Measurements from ENCODE around the gene TUBAL3.
"Not testable (repeated sequence)": the region's sequence is repeated elsewhere in the genome, so short reads cannot be mapped to it uniquely, and the experiment has no call there.

Gene TUBAL3

GRCh38 chr10:5419466-5420094 lies 15.0 kb upstream of the TUBAL3 start:
- DNase-seq, result no peak

DNA sequence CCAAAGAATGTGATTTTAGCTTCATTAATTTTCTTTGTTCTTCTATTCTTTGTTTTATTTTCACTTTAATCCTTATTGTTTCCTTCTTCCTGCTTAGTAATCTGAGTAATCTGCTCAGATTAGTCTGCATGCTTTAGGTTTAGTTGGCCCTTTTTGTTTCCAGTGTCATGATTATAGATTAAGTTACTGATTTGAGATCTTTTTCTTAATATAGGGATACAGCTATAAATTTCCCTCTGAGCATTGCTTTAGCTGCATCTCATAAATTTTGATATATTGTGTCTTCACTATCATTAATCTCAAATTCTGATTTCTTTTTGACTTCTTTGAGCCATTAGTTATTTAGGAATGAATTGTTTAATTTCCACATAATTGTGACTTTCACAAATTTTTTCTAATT lies 14.0 kb upstream of the TUBAL3 start:
- no peak for DNase-seq

- DNase-seq, result no peak
Observed at GRCh38 chr10:5416981-5417380, 12.4 kb upstream of the TUBAL3 start.

DNA sequence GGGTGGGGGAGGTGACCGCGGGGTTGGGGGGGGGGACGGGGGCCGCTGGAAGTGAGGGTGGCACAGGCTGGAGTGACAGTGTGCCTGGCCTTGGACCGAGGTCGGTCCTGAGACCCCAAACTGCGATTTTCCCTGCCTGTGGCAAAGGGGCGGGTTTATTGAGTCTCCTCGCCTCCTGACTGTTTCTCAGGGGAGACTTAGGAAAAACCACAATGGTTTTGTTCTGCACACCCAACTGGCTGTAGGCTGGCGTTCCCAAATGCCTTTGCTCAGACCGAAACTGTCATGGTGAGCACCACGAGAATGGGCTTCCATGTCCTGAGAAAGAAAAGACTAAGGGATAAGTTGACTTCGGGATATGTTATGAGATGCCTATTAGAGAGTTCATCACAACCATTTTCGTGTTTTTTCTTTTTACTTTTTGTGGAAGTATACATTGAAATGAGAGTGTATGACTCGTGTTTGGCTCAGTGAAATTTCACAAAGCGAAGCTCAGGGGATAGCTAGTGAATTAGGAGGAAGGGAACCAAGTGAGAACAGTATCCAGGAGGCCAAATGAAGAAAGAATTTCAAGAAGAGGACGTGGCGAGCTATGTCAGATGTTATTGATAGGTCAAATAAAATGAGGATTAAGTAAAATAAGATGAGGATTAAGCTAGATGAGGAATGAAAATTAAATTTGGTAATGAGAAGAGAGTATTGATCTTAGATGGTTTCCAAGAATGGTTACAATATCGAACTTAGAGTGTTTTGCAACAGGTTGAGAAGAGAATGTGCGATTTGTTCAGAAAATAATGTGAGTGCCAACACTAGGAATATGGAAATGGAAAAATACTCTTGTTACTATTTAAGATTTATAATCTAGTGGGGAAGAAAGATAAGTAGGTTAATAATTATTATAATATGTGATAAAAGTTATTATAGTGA lies 8.6 kb upstream of the TUBAL3 start:
- DNase-seq, result no peak

- DNase-seq, result peak; percentile 77
Observed at GRCh38 chr10:5412277-5412941, 7.8 kb upstream of the TUBAL3 start, which contains the start of gene NET1. Gene NET1 (plus strand): TSS chr10:5412557. CDS start chr10:5412693, 136 bp downstream.

GRCh38 chr10:5411941-5412276 lies 7.3 kb upstream of the TUBAL3 start:
- no peak for DNase-seq

DNA sequence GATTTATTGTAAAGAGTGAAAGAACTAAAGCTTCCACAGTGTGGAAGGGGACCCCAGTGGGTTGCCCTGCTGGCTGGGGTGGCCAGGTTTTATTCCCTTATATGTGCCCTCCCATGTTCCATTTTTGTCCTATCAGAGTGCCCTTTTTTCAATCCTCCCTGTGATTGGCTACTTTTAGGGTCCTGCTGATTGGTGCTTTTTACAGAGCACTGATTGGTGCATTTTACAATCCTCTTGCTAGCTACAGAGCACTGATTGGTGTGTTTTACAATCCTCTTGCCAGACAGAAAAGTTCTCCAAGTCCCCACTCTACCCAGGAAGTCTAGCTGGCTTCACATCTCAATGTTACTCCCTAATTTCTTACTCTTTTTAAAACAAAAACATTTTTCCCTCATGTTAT lies 6.2 kb upstream of the TUBAL3 start:
- DNase-seq, result not testable (repeated sequence)

DNA sequence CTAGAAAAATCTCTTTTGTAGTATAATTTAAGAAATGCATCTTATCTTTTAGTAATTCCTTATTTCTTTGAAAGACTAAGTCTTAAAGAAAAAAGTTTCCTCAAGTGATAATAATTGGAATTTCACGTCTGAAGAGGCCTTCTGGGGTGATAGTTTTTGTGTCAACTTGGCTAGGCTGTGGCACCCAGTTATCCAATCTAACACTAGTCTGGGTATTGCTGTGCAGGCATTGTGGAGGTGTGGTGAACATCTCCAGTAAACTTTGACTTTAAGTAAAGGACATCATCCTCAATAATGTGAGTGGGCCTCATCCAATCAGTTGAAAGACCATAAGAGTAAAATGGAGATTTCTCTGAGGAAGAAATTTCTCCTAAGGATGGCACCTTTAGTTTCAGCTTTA lies 2.3 kb upstream of the TUBAL3 start:
- no peak for DNase-seq

DNA sequence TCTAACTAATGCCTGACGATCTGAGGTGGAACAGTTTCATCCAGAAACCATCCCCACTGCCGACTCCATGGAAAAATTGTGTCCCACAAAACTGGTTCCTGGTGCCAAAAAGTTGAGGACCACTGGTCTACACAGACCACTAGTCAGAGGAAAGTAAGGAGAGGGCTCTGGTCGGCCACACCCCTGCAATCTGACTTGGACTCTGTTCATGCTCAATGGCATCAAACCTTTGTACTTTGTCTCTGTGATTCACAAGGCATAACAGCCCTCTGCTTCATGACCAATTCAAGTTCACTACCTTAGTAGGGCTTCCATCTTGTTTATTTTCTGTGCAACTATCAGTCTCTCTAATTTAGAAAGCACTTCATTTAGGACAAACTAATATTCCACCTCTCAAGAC lies 1.8 kb downstream of the TUBAL3 start:
- DNase-seq, result no peak

DNA sequence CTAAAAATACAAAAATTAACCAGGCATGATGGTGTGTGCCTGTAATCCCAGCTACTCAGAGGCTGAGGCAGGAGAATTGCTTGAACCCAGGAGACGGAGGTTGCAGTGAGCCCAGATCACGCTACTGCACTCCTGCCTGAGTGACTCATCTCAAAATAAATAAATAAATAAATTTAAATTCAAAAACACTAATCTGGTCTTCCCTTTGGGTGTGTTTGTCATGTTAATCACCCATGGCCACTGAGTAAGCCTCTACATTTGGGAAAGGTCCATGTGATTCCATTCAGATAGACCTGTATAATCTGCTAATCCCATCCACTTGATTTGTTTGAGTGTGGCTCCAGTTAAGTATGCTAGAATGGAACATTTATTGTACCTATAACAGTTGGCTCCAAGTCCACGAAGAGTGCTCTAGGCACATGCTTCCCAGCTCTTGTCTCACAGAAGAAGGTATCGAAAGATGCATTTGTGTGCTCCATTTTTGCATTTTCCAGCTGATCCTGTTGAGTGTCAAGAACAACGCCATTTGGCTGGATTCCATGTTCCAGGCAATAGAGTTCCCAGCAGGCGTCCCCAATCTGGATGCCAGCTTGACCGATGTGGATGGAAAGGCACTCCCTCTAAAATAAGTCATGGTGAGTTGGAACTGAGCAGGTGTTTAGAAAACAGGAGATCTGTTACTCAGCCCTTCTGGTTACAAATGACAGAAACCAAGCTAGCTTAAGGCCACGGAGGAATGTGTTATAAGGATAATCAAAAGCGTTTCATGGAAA lies 4.0 kb downstream of the TUBAL3 start:
- DNase-seq, result no peak

DNA sequence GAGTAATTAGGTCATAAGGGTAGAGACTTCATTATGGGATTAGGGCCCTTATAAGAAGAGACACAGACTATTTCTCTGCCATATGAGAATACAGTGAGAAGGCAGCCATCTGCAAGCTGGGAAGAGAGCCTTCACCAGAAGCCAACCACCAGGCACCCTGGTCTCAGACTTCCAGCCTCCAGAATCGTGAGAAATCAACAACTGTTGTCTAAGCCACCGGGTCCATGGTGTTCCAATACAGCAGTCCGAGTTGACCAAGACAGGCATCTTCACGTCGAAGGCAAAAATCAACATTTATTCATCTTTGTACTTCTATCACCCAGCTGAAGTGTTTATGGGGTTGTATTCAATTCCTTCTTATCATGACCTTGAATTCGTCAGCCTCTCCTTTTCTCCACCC lies 5.3 kb downstream of the TUBAL3 start:
- DNase-seq, result no peak

DNA sequence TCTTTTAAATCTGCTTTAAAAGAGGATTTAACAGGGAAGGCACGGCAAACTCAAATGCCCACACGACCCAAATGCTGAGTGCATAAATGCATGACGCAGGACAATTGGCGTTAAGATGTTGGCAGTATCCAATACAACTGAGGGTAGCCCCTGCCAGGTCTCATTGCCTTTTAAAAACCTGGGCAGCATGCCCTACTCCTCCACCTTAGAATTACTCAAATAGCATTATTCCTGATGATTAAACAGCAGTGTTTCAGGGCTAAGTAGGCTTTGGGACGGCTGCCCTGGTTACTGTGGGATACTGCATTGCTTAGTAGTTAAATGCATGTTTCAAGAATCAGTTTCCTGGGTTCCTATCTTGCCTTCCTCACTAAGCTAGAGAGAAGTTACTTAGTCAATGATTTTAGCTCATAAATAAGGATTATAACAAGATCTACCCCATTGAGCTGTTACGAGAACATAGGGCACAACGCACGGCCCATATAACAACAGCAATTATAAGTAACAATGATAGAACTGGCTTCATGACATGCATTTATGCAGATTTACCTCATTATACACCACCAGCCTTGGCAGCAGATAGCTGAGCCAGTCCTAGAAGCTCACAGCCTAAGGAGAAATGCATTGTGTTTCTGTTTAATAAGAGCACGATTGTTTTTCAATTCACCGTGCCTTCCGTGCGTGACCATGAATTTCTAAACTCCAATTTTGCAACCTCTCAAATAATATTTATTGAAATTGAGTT lies 7.9 kb downstream of the TUBAL3 start:
- no peak for DNase-seq

GRCh38 chr10:5395168-5395567 lies 9.5 kb downstream of the TUBAL3 start:
- no peak for DNase-seq

- DNase-seq, result no peak
Observed at GRCh38 chr10:5393529-5393928, 11.1 kb downstream of the TUBAL3 start.

DNA sequence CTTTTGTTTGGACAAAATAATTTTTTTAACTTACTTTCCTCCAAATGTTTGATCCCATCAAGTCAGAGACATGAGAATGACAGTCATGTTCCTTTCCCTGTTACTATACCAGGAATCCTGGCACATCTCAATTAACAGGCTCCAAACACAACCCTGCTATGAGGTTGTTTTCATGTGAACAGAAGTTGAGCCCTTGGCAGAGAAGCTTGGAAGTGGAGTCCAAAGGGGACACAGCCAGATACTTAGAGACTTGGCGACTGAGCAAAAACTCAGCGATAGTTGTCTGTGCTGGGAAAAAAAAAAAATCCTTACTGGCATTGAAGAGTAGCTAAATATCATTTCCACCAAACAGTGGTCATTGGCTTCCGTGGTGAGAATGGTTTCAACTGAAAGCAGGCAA lies 12.8 kb downstream of the TUBAL3 start:
- no peak for DNase-seq

DNA sequence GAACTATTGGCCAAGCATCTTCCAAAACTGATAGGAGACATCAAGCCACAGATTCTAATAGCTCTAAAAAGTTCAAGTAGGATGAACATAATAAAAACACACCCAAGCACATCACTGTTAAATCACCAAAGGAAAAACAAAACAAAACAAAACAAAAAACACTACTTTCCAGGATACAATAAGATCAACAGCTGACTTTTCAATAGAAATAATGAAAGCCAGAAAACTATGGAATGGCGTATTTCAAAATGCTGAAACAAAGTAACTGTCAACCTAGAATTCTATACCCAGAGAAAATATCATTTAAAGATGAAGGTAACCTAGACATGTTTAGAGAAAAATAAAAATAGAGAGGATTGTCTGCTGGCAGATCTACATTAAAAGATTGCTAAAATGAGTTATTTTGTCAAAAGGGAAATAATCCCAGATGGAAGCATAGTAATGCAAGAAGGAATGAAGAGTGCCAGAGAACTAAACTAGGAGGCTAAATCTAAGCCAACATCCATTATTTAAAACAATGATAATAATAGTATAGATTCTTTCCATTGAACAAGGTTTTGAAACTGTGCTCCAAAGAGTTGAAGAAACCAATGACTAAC lies 13.9 kb downstream of the TUBAL3 start:
- no peak for DNase-seq

DNA sequence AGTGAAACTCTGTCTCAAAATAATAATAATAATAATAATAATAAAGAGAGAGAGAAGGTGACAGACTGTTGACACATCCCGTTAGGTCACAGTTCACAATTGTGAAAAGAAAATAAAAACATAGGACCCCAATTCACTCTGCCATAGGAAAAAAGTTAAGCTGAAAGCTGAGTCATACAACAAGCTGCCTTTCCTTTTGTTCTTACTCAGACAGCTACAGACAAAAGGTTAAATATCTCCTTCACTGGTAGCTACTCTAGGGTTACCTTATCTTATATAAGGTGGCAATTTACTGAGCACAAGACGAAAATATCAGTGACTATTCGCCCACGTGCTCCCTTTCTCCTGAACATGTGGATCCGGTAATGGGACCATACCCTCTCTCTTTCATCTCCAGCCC lies 17.5 kb downstream of the TUBAL3 start:
- DNase-seq, result no peak

DNA sequence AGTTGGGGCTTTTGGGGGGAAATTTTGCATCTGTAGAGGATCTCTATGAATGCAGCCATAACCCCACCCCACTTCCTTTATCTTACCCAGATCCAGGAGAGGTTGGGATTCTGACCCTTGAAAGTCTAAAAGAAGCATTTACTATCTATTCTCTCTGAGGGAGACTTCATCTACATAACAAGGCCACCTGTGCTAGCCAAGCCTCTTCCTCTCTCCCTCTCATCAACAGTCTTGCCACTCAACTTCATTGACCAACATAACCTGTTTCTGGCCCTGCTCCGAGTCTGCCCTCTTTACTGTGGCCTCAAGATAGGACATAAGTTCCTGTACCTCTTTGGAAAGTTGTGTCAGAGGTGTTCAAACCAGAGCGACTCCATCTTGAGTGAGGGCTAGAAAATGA lies 19.4 kb downstream of the TUBAL3 start:
- no peak for DNase-seq

DNA sequence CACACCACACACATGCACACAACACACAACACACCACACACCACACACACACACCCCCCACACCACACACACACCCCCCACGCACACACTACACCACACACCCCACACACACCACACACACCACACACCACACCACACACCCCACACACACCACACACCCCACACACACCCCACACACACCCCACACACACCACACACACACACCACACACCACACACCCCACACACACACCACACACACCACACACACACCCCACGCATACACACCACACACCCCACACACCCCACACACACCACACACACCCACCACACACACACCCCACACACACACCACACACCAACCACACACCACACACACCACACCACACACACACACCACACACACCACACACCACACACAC lies 23.4 kb downstream of the TUBAL3 start:
- no peak for DNase-seq

DNA sequence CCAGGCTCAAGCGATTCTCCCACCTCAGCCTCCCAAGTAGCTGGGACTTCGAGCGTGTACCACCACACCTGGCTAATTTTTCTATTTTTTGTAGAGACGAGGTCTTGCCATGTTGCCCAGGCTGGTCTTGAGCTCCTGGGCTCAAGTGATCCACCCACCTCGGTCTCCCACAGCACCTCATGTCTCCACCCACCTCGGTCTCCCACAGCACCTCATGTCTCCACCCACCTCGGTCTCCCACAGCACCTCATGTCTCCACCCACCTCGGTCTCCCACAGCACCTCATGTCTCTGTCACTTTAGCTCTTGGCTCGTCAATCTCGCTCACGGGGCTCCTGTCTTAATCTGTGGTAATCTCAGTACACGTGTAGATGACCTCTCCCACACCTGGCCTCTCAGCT lies 24.2 kb downstream of the TUBAL3 start:
- DNase-seq, result not testable (repeated sequence)

DNA sequence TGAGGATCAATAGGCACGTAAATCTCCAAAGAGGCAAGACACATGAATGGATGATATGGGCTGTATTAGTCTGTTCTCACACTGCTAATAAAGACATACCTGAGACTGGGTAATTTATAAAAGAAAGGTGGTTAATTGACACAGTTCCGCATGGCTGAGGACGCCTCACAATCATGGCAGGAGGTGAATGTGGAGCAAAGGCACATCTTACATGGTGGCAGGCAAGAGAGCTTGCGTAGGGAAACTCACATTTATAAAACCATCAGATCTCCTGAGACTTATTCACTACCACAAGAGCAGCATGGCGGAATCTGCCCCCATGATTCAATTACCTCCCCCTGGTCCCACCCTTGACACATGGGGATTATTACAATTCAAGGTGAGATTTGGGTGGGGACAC lies 25.4 kb downstream of the TUBAL3 start:
- not testable (repeated sequence) for DNase-seq

DNA sequence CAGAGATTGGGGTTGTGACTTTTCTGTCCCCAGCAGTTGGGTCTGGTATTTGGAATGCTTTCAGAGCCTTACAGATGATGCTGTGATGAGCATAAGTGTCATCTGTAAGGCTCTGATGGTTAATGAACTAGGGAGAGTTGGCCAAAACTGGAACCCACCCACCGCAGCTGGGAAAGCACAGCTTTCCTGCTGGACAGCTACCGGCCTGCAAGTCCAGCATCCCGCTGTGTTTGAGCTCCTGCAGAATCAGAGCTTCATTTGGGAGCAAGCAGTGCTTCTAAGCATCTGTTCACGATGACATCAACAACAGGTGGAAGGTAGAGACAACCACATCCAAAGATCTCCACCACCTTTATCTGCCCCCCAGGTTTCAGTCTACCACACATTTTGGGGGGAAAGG lies 28.2 kb downstream of the TUBAL3 start:
- DNase-seq, result no peak
